ENCODE results near the gene MAX.
"Not testable (repeated sequence)": the region's sequence is repeated elsewhere in the genome, so short reads cannot be mapped to it uniquely, and the experiment has no call there.

MAX gene

DNA sequence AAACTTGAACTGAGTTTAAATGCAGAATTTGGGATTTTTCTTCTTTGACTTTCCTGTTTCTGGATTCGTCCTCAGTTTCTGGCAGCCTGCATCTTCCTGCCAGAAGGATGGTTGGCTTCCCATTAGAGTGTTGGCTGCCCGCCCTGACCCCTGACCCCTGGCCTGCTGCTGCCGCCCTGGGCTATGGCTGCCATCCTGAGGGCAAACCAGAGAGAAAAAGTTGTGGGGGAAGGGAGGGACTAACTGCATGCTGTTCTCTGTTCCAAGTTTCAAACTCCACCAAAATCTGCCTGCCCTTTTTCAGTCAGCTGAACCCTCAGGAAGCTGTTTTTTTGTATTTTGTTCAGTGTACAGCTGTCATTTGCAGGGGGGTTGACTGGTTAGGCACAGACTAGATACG, 67.3 kb downstream of the MAX start:
- no peak for DNase-seq (ENCODE audit: low read depth)

DNA sequence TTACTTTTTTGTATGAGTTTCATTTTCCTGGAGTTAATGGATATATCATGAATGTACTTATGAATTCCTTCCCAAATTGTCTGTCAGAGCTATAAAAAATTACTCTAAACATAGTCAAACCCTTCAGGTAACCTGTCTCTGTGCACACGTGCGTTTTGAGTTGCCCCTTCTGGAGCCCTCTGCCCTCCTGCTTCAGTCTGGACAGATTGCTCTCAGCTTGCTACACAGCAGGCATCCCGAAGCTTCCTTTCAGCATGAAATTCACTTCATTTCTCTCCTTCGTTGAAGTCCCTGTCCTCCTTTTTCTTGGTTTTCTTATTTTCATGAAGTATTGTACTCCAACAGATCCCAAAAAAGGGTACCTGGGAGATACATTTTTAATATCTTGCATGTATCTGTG, 68.3 kb downstream of the MAX start:
- DNase-seq (ENCODE audit: low read depth), result no peak

- DNase-seq (ENCODE audit: low read depth), result no peak
Observed at GRCh38 chr14:65033181-65033580, 69.1 kb downstream of the MAX start.

- DNase-seq (ENCODE audit: low read depth), result no peak
Observed at GRCh38 chr14:65032319-65032718, 70.0 kb downstream of the MAX start.

- not testable (repeated sequence) for DNase-seq (ENCODE audit: low read depth)
Observed at GRCh38 chr14:65031321-65031720, 71.0 kb downstream of the MAX start.

GRCh38 chr14:65028937-65029336, 73.4 kb downstream of the MAX start:
- no peak for DNase-seq (ENCODE audit: low read depth)

DNA sequence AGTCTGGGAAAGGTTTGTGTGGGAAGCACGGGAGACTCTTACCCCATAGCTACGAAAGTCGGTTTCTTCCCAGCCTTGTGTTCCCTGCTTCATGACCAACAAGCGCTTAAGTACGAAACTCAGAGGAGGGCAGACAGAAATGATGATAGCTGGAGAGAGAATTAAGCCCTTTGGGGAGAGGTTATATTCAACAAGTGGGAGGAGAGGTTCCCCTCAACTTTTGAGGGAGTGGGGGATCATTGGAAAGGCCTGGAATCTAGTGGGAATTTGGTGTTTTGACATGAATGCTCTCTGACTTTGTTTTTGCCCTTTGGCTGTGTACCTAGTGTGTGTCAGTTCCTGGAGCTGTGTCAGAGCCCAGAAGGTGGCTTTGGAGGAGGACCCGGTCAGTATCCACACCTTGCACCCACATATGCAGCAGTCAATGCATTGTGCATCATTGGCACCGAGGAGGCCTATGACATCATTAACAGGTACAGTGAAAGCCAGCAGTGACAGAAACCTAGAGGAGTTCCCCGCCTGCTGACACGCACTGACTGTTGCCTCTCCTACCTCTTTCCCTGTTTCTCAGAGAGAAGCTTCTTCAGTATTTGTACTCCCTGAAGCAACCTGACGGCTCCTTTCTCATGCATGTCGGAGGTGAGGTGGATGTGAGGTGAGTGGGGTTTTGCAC, 75.1 kb downstream of the MAX start:
- no peak for DNase-seq (ENCODE audit: low read depth)

GRCh38 chr14:65026526-65026925, 75.8 kb downstream of the MAX start:
- DNase-seq (ENCODE audit: low read depth), result no peak

DNA sequence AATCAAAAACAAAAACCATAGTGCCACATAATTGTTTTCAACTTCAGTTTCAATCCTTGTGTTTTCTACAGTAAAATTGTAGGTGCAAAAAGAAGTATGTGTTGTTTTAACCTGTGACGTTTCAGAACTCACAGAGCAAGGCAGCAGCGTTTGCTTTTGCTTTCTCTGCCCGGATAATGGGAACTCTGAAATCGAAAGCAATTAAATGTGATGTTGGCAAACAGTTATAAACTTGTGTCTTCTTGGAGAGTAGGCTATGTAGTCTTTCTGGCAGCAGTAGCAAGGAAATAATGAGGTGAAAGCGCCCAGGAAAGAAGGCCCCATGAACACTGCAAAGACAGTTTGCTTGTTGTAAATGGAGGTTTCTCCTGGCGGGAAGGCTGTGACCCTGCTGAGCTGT, 76.5 kb downstream of the MAX start:
- DNase-seq (ENCODE audit: low read depth), result no peak
